H9 (cell line): ENCODE data around the gene SIRT6. TPM values are rescaled to one million over a fixed set of nuclear protein-coding genes. Genes with fewer than 3 reads are reported as not detected.

Experiments
- DNase-seq: peaks from one replicate; pipeline ENCODE4 v3.0.0-alpha.2; 2017
- H2AFZ ChIP-seq: one replicate; pipeline ENCODE4 v1.6.1; 2013; ENCODE audit warnings: mild to moderate bottlenecking, low read length, control low read depth, moderate library complexity
- H2AK5ac ChIP-seq: 2 replicates; pipeline ENCODE4 v1.6.1; 2013; ENCODE audit warnings: low read length, control low read depth, mixed read lengths; ENCODE audit not compliant: insufficient read length
- H2BK120ac ChIP-seq: one replicate; pipeline ENCODE4 v1.6.1; 2013; ENCODE audit warnings: low read depth, mild to moderate bottlenecking, low read length, control low read depth, inconsistent platforms; ENCODE audit not compliant: poor library complexity, severe bottlenecking
- H2BK12ac ChIP-seq: 2 replicates; pipeline ENCODE4 v1.6.1; 2013; ENCODE audit warnings: low read length, control low read depth, mixed read lengths, low read depth; ENCODE audit not compliant: insufficient read length
- H2BK15ac ChIP-seq: 2 replicates; pipeline ENCODE4 v1.6.1; 2013; ENCODE audit warnings: low read depth, low read length, control low read depth
- H2BK20ac ChIP-seq: one replicate; pipeline ENCODE4 v1.6.1; 2013; ENCODE audit warnings: low read depth, mild to moderate bottlenecking, low read length, control low read depth, inconsistent platforms; ENCODE audit not compliant: poor library complexity, severe bottlenecking
- H2BK5ac ChIP-seq: 2 replicates; pipeline ENCODE4 v1.6.1; 2013; ENCODE audit warnings: low read length, control low read depth, mixed read lengths; ENCODE audit not compliant: insufficient read length
- H3K14ac ChIP-seq: 2 replicates; pipeline ENCODE4 v1.6.1; 2013; ENCODE audit warnings: low read length, control low read depth; ENCODE audit not compliant: insufficient read depth
- H3K18ac ChIP-seq: 2 replicates; pipeline ENCODE4 v1.6.1; 2013; ENCODE audit warnings: low read depth, mild to moderate bottlenecking, mixed read lengths, low read length, control low read depth; ENCODE audit not compliant: insufficient read length
- H3K23ac ChIP-seq: 2 replicates; pipeline ENCODE4 v1.6.1; 2013; ENCODE audit warnings: low read length, control low read depth, mixed read lengths, low read depth; ENCODE audit not compliant: insufficient read length
- H3K23me2 ChIP-seq: 2 replicates; pipeline ENCODE4 v1.6.1; 2013; ENCODE audit warnings: low read depth, mild to moderate bottlenecking, mixed read lengths, low read length, control low read depth; ENCODE audit not compliant: insufficient read length, poor library complexity, severe bottlenecking
- H3K27ac ChIP-seq: 2 replicates; pipeline ENCODE4 v1.5.1; 2013; ENCODE audit warnings: low read length, control low read depth, mixed read lengths, low read depth; ENCODE audit not compliant: insufficient read length
- H3K27me3 ChIP-seq: 2 replicates; pipeline ENCODE4 v1.6.1; 2013; ENCODE audit warnings: low read length, control low read depth, inconsistent platforms; ENCODE audit not compliant: insufficient read depth
- H3K4ac ChIP-seq: 2 replicates; pipeline ENCODE4 v1.6.1; 2013; ENCODE audit warnings: low read depth, mild to moderate bottlenecking, control low read depth, inconsistent platforms, low read length, moderate library complexity
- H3K4me1 ChIP-seq: 2 replicates; pipeline ENCODE4 v1.6.1; 2013; ENCODE audit warnings: low read length, control low read depth, inconsistent platforms; ENCODE audit not compliant: insufficient read depth
- H3K4me2 ChIP-seq: 2 replicates; pipeline ENCODE4 v1.6.1; 2013; ENCODE audit warnings: low read length, control low read depth, mixed read lengths; ENCODE audit not compliant: insufficient read length, insufficient read depth
- H3K56ac ChIP-seq: 2 replicates; pipeline ENCODE4 v1.6.1; 2013; ENCODE audit warnings: low read depth, mild to moderate bottlenecking, mixed read lengths, low read length, control low read depth; ENCODE audit not compliant: insufficient read length
- H3K79me1 ChIP-seq: 2 replicates; pipeline ENCODE4 v1.6.1; 2013; ENCODE audit warnings: low read depth, mild to moderate bottlenecking, moderate library complexity, low read length, control low read depth, inconsistent platforms; ENCODE audit not compliant: insufficient read depth, poor library complexity, severe bottlenecking
- H3K79me2 ChIP-seq: 2 replicates; pipeline ENCODE4 v1.6.1; 2013; ENCODE audit warnings: low read length, control low read depth, inconsistent platforms; ENCODE audit not compliant: insufficient read depth
- H3K9ac ChIP-seq: 2 replicates; pipeline ENCODE4 v1.6.1; 2013; ENCODE audit warnings: low read length, control low read depth, mixed read lengths; ENCODE audit not compliant: insufficient read length; ENCODE audit errors: extremely low read depth
- H3K9me3 ChIP-seq: one replicate; pipeline ENCODE4 v1.6.1; 2013; ENCODE audit warnings: low read depth, low read length, inconsistent platforms; ENCODE audit not compliant: control insufficient read depth
- H3T11ph ChIP-seq: one replicate; pipeline ENCODE4 v1.6.1; 2013; ENCODE audit warnings: mild to moderate bottlenecking, low read length, control low read depth, inconsistent platforms
- H4K20me1 ChIP-seq: one replicate; pipeline ENCODE4 v1.6.1; 2013; ENCODE audit not compliant: control insufficient read depth, insufficient read length, insufficient read depth
- H4K5ac ChIP-seq: 2 replicates; pipeline ENCODE4 v1.6.1; 2013; ENCODE audit warnings: low read depth, mild to moderate bottlenecking, mixed read lengths, low read length, control low read depth; ENCODE audit not compliant: insufficient read length
- H4K8ac ChIP-seq: replicated peaks from 2 replicates; pipeline ENCODE4 v1.6.1; 2013; ENCODE audit warnings: low read length, control low read depth, mixed read lengths, low read depth; ENCODE audit not compliant: insufficient read length
- H4K91ac ChIP-seq: 2 replicates; pipeline ENCODE4 v1.6.1; 2013; ENCODE audit warnings: low read depth, mild to moderate bottlenecking, moderate library complexity, mixed read lengths, low read length, control low read depth; ENCODE audit not compliant: insufficient read length
- H3K27ac Mint-ChIP-seq, 3 experiments: 2 replicates in 2 of 3; 3 replicates in 1 of 3; pipeline ENCODE4 v1.8.0; 2020 to 2021; ENCODE audit warnings: mixed read lengths in 3 of 3, mild to moderate bottlenecking in 1 of 3, moderate library complexity in 1 of 3
- H3K27me3 Mint-ChIP-seq: 2 replicates; pipeline ENCODE4 v1.8.0; 2021; ENCODE audit warnings: low read depth, mild to moderate bottlenecking, moderate library complexity, mixed read lengths
- H3K36me3 Mint-ChIP-seq, 3 experiments: 2 replicates in 2 of 3; 3 replicates in 1 of 3; pipeline ENCODE4 v1.8.0; 2020 to 2021; ENCODE audit warnings: low read depth in 3 of 3, mixed read lengths in 3 of 3; ENCODE audit not compliant: insufficient read depth in 1 of 3
- H3K4me1 Mint-ChIP-seq, 2 experiments: 2 replicates each; pipeline ENCODE4 v1.8.0; 2020; ENCODE audit warnings: mixed read lengths in 2 of 2
- H3K4me3 Mint-ChIP-seq, 2 experiments: 2 replicates in 1 of 2; 3 replicates in 1 of 2; pipeline ENCODE4 v1.8.0; 2020 to 2021; ENCODE audit warnings: mild to moderate bottlenecking in 2 of 2, mixed read lengths in 2 of 2, moderate library complexity in 1 of 2
- H3K9me3 Mint-ChIP-seq, 2 experiments: 2 replicates in 1 of 2; 3 replicates in 1 of 2; pipeline ENCODE4 v1.8.0; 2020; ENCODE audit warnings: mild to moderate bottlenecking in 2 of 2, mixed read lengths in 2 of 2, moderate library complexity in 1 of 2
- WGBS: extraction: QIAGEN DNeasy Blood & Tissue Kit; methylation state at CpG from one replicate; pipeline ENCODE4 v1.1.7; 2013; ENCODE audit warnings: missing lambda C conversion rate, low lambda C conversion rate, mixed read lengths; ENCODE audit not compliant: insufficient read length; ENCODE audit errors: extremely low coverage; 5-methylcytosine and 5-hydroxymethylcytosine counted together
- total RNA-seq: library from RNA; stranded (reverse); gene quantifications from 2 replicates; pipeline ENCODE4 v1.2.1, GENCODE V29; 2021
- TF ChIP-seq, protein P1 (sequence below): fragments of 200-600 bp; sonication (generic); conservative IDR thresholded peaks from 3 replicates; pipeline ENCODE4 v1.8.0; 2021; ENCODE audit warnings: antibody characterized with exemption, mild to moderate bottlenecking

The SIRT6 gene
- total RNA-seq, 1 experiment from 2014 or later = 24.9 TPM

DNA sequence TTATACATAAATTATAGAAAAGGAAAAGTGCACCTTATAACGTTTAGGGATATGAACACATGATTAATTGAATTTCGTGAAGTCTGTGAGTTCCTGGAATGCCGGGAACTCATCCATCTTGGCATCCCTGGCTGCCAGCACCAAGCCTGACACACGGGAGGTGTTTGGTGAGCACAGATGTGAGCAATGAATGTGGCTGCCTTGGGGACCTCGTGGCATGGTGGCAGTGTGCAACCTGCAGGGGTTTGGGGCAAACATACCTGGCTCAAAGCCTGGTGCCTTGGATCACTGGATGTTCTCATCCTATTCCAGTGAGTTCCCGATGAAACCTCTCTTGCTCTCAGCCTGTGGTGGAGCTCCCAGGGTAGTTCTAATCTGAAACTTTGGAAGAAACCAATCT lies 48.0 kb downstream of the SIRT6 start:
- H3K79me1 ChIP-seq = no peaks in the 10 kb centered on the region
- Mint-ChIP-seq H3K36me3 (no peaks in the 10 kb centered on the region), H3K27ac (no peak overlapping the region; a peak in 1 of 7 replicates), H3K4me1 (peaks cover 3 to 4% of the 10 kb centered on the region in 2 experiments), H3K27me3 (peaks cover 18% of the 10 kb centered on the region), H3K9me3 (no peaks in the 10 kb centered on the region; a peak in 1 of 5 replicates), H3K4me3 (no peak overlapping the region)
- H3K14ac ChIP-seq = no peak overlapping the region
- no peak overlapping the region for H4K91ac ChIP-seq
- no peaks in the 10 kb centered on the region for H4K20me1 ChIP-seq
- H3K4me1 ChIP-seq = no peaks in the 10 kb centered on the region
- H2AK5ac ChIP-seq = no peak overlapping the region
- H3T11ph ChIP-seq = no peak overlapping the region
- no peak overlapping the region for H3K4ac ChIP-seq
- H3K9ac ChIP-seq = no peak overlapping the region
- no peak for DNase-seq
- TF ChIP-seq, protein P1, sequence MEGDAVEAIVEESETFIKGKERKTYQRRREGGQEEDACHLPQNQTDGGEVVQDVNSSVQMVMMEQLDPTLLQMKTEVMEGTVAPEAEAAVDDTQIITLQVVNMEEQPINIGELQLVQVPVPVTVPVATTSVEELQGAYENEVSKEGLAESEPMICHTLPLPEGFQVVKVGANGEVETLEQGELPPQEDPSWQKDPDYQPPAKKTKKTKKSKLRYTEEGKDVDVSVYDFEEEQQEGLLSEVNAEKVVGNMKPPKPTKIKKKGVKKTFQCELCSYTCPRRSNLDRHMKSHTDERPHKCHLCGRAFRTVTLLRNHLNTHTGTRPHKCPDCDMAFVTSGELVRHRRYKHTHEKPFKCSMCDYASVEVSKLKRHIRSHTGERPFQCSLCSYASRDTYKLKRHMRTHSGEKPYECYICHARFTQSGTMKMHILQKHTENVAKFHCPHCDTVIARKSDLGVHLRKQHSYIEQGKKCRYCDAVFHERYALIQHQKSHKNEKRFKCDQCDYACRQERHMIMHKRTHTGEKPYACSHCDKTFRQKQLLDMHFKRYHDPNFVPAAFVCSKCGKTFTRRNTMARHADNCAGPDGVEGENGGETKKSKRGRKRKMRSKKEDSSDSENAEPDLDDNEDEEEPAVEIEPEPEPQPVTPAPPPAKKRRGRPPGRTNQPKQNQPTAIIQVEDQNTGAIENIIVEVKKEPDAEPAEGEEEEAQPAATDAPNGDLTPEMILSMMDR = no peak
- no peaks in the 10 kb centered on the region for H3K23me2 ChIP-seq
- H3K27ac ChIP-seq = no peak overlapping the region
- H4K5ac ChIP-seq = no peak overlapping the region
- no CpG with 5 or more reads among the region's 6 CpGs for WGBS
- no peaks in the 10 kb centered on the region for H3K27me3 ChIP-seq
- H3K56ac ChIP-seq = no peak overlapping the region
- no peak overlapping the region for H2BK5ac ChIP-seq
- H2AFZ ChIP-seq = no peak overlapping the region
- H3K79me2 ChIP-seq = no peaks in the 10 kb centered on the region
- no peak overlapping the region for H2BK15ac ChIP-seq
- no peak overlapping the region for H3K23ac ChIP-seq
- H2BK20ac ChIP-seq = no peak overlapping the region
- no peak overlapping the region for H3K18ac ChIP-seq
- H2BK120ac ChIP-seq = no peak overlapping the region
- H3K9me3 ChIP-seq = no peaks in the 10 kb centered on the region
- no peak overlapping the region for H2BK12ac ChIP-seq
- no peak overlapping the region for H4K8ac ChIP-seq
- no peak overlapping the region for H3K4me2 ChIP-seq
